Measurements from ENCODE around the gene TM7SF2. TPM values are rescaled to one million over a fixed set of nuclear protein-coding genes. Genes with fewer than 3 reads are reported as not detected.
A peak's percentile ranks its signal among the peaks of the same experiment; 100 is the strongest.

The TM7SF2 gene
- total and polyA plus RNA-seq, 2 of the 13 experiments (the other 11 are each of a cell fraction or from before 2014, with no cell fraction given): 56.0 to 66.9 TPM

GRCh38 chr11:65078151-65078550 is 33.5 kb upstream of the TM7SF2 start (continued):
- TF ChIP-seq ZBTB33 (CRISPR knock-in tag; IDR thresholded peaks at IDR 0.05) (peak; percentile 93), XRCC5 (optimal IDR thresholded peaks at IDR 0.05; ENCODE audit: low read length) (peak; percentile 62), KDM2A (CRISPR knock-in tag; IDR thresholded peaks at IDR 0.05; ENCODE audit: borderline replicate concordance, low read depth) (0 out of 2 replicates have a peak, but pooled peaks have one; percentile 28), STAG1 (CRISPR knock-in tag; IDR thresholded peaks at IDR 0.05) (peak; percentile 78), ZNF34 (CRISPR knock-in tag; IDR thresholded peaks at IDR 0.05; ENCODE audit: borderline replicate concordance) (no peak), SNAI1 (CRISPR knock-in tag; IDR thresholded peaks at IDR 0.05; ENCODE audit: borderline replicate concordance) (no peak), FOXP4 (CRISPR knock-in tag; IDR thresholded peaks at IDR 0.05) (no peak), ZBED4 (CRISPR knock-in tag; IDR thresholded peaks at IDR 0.05; ENCODE audit: borderline replicate concordance) (no peak), PBX3 (CRISPR knock-in tag; IDR thresholded peaks at IDR 0.05; ENCODE audit: borderline replicate concordance) (no peak), NAIF1 (CRISPR knock-in tag; IDR thresholded peaks at IDR 0.05; ENCODE audit: borderline replicate concordance) (no peak), ZNF547 (CRISPR knock-in tag; IDR thresholded peaks at IDR 0.05) (no peak), HMGXB4 (CRISPR knock-in tag; IDR thresholded peaks at IDR 0.05; ENCODE audit: borderline replicate concordance in 1 of 2, low read depth in 1 of 2) (peak in 1 of 2 experiments; percentile 62; a peak in 1 of 4 replicates), ZFY (CRISPR knock-in tag; IDR thresholded peaks at IDR 0.05) (peak; percentile 45; the same call in 1 of the 2 replicates), ZNF431 (CRISPR knock-in tag; IDR thresholded peaks at IDR 0.05; ENCODE audit: borderline replicate concordance, low read depth) (no peak), ATRX (CRISPR knock-in tag; IDR thresholded peaks at IDR 0.05; ENCODE audit: borderline replicate concordance) (no peak), ASH2L (IDR thresholded peaks at IDR 0.05; ENCODE audit: insufficient read length, low read depth, low read length) (peak; percentile 24), SOX13 (IDR thresholded peaks at IDR 0.05) (no peak), SOX13 (CRISPR knock-in tag; conservative IDR thresholded peaks at IDR 0.05 in 1 of 2, IDR thresholded peaks at IDR 0.05 in 1 of 2) (no peak)

Data from HepG2 (cell line).